ENCODE data around the gene CFAP251. TPM values are rescaled to one million over a fixed set of nuclear protein-coding genes. Genes with fewer than 3 reads are reported as not detected.

CFAP251 gene
- total RNA-seq, 2 donors from 2014 or later = 0.80 to 1.7 TPM

DNA sequence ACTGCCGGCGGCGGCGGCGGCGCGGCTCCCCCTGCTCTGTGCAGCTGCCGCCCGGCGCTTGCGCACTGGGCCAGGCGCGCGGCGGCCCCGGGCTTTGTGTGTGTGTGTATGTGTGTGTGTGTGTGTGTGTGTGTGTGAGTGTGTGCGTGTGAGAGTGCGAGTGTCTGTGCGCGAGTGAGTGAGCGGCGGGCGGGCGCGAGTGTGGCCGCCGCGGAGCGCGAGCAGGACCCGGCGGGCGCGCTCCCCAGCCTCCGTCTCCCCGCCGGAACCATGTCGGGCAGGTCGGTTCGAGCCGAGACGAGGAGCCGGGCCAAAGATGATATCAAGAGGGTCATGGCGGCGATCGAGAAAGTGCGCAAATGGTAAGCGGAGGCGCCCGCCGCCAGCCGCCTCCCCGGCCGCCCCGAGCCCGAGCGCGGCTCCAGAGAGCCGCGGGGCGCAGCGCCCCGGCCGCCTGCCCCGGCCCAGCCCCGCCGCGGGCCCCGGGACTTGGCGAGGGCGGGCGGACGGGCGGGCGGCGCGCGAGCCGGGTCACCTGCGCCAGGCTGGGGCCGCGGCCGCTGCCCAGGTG, 103.5 kb downstream of the CFAP251 start, which contains the start of gene BCL7A:
Gene BCL7A (plus strand): TSS at position 63 of the 571 bp plus-strand sequence. CDS start 208 bp downstream, at position 271.
- H3K9me3 Mint-ChIP-seq = no peaks in the 10 kb centered on the region
- DNase-seq (ENCODE audit: low spot score in 2 of 2) (peak in 1 of 2 donors; percentile 64), ATAC-seq (peak; percentile 68 to 83)
- peaks cover 0 to 5% of the 10 kb centered on the region in 2 donors for H3K36me3 Mint-ChIP-seq
- peak within 1 kb of the TSS; percentile 66 to 90 for H3K27ac Mint-ChIP-seq

DNA sequence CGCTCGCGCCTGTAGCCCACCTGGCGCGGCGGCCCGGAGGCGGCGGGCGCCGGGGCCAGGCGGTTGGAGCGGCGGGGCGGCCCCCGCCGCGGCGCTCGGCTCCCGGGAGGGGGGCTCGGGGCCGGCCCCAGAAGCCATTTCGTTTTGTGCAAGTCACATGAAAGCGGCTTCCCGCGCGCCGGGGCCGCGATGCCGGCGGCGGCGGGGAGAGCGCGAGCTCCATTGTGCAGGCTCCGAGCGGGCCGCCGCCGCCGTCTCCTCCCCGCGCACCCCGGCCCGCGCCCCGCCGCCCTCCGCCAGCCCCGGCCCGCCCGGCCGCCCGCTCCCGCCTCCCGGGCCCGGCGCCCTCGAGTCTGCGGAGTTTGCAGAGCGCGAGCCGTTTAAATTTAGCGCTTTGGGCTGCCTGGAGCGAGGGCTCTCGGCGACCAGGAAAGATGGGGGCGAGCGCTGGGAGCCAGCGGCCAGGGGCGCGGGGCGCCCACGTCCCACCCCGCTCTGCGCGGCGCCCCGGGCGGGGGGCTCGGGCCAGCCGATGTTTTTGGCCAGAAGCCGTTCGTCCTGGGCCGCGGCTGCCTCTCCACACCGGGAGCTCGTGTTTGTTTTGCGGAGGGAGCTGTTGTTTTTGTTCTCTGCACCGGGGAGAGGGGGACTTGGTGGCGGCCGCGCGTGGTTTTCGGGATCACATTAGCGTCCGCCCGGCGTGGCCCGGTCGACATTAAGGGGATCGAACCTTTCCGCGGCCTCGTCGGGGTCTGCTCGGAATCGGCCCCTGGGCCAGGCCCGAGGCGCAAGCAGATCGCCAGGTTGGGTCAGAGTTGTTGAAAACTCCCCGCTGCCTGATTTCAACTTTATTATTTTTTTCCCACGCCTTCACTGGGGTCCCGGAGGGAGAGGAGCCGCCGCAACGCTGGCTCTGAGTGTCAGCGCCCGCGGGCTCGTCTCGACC, 104.3 kb downstream of the CFAP251 start:
- H3K36me3 Mint-ChIP-seq = peaks cover 0 to 5% of the 10 kb centered on the region in 2 donors
- ATAC-seq (peak; percentile 33 to 48), DNase-seq (ENCODE audit: low spot score in 2 of 2) (peak in 1 of 2 donors; percentile 48)
- peak overlapping the region; percentile 51 to 81 for H3K27ac Mint-ChIP-seq
- H3K9me3 Mint-ChIP-seq = no peaks in the 10 kb centered on the region

DNA sequence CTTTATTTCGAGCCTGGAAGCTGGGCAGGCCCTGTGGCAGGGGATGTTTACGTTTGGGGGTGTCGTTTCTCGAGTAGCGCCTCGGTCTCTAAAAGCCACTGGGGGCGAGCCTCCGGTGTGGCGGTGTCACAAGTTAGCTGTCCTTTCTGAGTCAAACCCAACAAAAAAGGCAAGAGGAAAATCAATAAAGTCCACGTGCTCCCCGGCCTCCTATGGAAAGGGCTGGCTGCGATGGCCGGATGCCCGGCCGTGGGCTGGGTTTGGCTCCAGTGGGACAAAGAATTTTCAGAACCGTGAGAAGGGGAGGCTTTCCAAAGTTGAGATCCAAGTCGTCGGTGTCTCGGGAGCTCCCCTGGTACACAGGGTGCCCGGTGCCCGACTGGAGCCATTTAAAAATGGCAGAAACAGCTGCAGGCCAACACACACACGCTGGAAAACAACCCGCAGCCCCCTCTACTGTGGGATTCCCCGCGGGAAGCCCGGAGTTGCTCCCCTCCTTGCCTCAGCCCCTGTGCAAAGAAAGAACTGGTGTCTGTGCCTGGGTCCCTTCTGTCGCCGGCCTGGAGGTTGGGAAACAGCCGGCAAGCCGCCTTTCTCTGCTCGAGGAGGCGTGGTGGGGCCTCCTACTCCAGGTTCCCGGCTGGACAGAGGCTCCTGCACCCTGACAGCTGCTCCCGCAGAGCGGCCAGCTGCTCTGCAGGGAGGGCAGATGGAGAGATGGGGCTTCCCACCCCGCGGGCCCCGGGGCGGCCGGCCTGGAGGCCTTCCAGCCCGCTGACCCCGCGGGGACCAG, 105.1 kb downstream of the CFAP251 start:
- peak overlapping the region; percentile 51 to 81 for H3K27ac Mint-ChIP-seq
- peak; percentile 9 to 66 for ATAC-seq
- peak in 1 of 2 donors; percentile 25 for DNase-seq (ENCODE audit: low spot score in 2 of 2)
- H3K9me3 Mint-ChIP-seq = no peaks in the 10 kb centered on the region
- peaks cover 0 to 5% of the 10 kb centered on the region in 2 donors for H3K36me3 Mint-ChIP-seq

DNA sequence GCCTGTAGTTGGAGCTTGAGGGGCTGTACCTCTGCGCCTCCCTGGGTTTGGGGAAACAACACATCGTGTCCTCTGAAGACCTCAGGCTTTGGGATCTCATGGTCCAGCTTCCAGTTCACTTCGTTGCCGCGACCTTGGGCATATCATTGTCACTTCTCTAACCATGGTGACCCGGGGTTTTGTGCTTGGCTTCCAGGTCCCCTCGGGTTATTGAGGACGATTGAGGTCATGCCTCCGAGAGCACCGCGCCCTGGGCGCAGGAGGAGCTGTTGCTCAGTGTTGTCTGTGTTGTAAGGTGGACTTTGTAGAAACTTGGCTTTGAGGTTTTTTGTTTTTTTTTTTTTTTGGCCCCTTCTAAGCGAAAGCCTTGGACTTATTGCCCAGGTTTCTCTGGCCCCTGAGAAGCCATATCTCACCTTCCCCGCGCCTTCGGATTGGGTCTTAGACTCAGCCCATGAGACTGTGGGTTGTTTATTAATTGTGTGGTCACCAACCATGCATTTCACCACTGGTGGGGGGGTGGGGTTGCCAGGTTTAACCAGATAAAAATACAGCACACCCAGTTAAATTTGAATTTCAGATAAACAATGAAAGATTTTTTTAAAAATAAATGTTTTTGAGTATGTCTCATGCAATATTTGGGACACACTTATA, 105.9 kb downstream of the CFAP251 start:
- H3K36me3 Mint-ChIP-seq = peaks cover 0 to 5% of the 10 kb centered on the region in 2 donors
- ATAC-seq (no peak), DNase-seq (ENCODE audit: low spot score in 2 of 2) (no peak)
- H3K9me3 Mint-ChIP-seq = no peaks in the 10 kb centered on the region
- H3K27ac Mint-ChIP-seq = no peak overlapping the region

DNA sequence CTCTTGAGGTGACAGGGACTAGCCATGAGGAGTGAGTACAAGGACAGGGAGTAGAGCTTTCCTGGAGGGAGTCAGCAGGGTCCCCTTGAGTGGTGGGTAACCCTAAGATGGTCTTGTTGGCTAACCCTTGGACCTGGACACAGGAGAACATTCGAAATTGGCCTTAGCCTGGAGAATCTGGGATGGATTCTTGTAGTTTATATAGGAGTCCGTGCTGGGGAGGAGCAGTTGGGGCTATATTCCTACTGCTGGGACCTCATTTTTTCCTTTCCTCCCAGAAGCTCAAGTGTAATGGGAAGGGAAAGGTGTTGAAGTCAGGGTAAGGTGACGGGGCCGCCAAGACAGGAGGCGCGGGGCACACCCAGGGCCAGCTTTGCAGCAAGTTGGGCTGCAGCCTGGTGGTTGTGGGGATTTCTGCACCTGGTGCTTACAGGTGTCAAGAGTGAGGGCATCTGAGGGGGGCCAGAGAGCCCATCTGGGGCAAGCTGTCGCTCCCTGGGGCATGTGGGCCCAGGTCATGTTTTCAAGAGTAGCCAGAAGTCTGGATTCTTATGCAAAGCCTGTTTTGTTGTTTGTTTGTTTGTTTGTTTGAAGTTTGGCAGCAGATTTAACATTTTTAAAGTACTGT, 108.4 kb downstream of the CFAP251 start:
- no peak for DNase-seq (ENCODE audit: low spot score in 2 of 2)
- Mint-ChIP-seq H3K36me3 (peaks cover 0 to 5% of the 10 kb centered on the region in 2 donors), H3K27ac (no peak overlapping the region), H3K9me3 (no peaks in the 10 kb centered on the region)
- ATAC-seq = no peak

DNA sequence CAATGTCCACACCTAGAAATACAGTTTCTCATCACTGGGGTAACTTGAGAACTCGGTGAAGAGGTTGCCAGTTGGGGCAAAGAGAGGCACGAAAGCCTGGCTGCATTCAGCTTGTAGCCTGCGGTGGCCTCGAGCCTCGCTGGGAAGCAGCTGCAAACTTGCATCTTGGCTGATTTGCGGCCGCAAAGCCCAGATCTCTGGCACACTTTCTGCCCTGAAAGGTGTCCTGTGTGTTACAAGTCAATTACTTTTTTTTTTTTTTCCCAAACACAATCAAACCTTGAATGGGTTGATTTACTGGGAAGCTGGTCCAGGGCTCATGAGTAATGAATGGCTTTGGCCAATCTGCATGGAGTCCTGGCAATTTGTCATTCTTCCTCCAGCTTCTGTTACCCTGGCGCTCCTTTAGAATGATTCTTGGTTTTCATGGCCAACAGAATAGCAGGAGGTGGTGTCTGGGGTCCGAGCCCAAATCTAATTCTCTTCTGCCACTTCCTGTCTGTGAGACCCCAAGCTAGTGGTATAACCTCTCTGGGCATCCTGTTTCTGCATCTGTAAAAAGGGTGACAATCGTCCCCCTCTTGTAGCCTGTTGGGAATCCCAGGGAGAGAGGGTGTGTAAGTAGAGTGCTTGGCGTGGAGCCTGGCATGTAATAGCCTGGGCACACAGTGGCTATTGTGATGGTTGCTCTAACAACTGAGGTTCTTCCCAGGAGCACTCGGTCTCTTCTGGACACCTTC, 109.9 kb downstream of the CFAP251 start:
- H3K9me3 Mint-ChIP-seq = no peaks in the 10 kb centered on the region
- peaks cover 0 to under 1% of the 10 kb centered on the region in 2 donors for H3K36me3 Mint-ChIP-seq
- H3K27ac Mint-ChIP-seq = no peak overlapping the region
- no peak for DNase-seq (ENCODE audit: low spot score in 2 of 2)
- no peak for ATAC-seq

DNA sequence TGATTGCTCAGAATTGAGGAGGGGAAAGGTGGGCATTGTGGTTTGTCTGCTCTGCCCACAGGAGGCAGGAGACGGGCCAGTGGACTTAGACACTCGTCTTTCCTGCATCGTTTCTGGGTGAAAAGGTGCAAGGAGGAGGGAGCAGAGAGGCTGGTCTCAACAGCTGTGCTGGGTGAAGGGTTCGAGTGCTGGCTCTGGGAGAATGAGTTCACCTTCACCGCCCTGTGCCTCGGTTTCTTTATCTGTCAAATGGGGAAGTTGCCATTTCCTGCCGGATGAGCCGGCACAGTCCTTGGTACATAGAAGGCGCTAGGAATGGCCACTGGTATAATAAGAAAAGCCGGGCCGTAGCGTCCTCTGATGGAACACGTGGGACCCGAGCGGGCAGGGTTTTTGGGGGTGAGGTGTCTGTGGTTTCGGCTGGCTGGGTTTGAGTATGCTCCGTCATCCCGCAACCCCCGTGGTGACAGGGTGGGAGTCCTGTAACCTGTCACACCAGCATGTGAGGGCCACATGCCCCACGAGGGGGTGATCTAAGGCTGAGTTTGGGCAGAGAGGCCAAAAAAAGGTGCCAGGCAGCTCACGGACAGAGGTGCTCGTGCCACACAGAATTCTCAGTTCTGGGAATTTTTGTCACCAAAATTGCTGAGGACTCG, 110.6 kb downstream of the CFAP251 start:
- DNase-seq (ENCODE audit: low spot score in 2 of 2) (no peak), ATAC-seq (peak; percentile 49 to 50)
- Mint-ChIP-seq H3K27ac (no peak overlapping the region), H3K9me3 (no peaks in the 10 kb centered on the region), H3K36me3 (no peaks in the 10 kb centered on the region)

DNA sequence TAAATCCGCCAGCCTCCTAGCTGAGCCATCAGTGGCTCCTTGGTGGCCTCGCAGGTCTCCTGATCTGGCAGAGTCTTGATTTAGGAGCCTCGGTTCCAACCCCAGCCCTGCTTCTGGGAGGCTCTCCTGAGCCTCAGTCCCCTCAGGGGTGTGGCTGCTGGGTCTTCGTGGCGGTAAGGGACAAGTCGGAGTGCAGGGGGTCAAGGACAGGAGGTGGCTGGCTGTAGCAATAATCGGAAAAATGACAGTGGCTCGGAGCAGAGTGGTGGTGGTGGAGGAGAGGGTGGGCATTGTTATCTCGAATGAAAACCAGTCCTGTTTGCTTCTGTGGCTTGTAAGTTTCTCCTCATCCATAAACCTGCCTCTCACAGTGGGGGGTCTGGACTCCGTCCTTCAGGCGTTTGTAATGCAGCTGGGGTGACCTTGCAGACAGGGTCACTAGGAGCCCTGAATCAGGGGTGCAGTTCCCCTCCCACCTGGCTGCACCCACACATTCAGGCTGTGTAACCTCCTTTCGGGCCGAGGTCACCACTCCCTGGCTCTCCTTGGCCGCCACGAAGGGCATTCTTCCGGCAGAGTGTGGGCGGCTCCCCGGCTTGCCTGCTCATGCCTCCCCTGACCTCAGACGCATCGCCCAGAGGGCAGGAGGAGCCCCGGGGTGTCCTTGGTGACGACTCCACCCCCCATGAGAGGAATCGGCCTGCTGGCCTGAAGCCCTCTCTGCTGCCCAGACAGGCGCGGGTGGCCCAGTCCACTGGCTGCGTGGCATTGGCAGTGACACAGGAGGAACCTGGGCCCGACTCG, 111.4 kb downstream of the CFAP251 start:
- no peak for ATAC-seq
- H3K9me3 Mint-ChIP-seq = no peaks in the 10 kb centered on the region
- no peak for DNase-seq (ENCODE audit: low spot score in 2 of 2)
- no peak overlapping the region for H3K27ac Mint-ChIP-seq
- H3K36me3 Mint-ChIP-seq = no peaks in the 10 kb centered on the region

DNA sequence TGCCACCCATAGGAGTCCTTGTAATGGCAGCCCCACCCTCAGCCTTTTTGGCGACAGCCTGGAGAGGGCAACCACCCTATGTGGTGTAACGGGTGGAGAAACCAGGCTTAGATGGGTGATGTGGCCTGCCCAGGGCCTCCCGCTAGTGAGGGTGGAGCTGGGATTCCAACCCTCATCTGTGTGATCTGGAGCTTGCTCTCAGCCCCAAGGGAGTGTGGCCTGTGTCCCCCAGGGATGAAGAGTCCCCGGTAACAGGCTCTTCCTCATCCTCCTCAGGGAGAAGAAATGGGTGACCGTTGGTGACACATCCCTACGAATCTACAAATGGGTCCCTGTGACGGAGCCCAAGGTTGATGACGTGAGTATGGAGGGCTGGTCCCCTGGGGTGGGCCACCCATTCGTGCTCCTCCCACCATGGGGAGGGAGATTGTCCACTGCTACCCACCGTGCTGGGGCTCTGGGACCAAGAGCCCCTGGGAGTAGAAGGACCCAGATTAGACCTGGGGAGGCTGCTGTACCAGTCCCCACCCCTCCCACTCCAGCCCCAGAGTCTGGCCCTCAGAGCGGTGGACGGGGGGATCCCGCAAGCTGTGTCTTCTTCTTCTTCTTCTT, 112.1 kb downstream of the CFAP251 start:
- DNase-seq (ENCODE audit: low spot score in 2 of 2) = no peak
- Mint-ChIP-seq H3K36me3 (no peaks in the 10 kb centered on the region), H3K27ac (peak overlapping the region; percentile 72 to 77), H3K9me3 (no peaks in the 10 kb centered on the region)
- no peak for ATAC-seq

DNA sequence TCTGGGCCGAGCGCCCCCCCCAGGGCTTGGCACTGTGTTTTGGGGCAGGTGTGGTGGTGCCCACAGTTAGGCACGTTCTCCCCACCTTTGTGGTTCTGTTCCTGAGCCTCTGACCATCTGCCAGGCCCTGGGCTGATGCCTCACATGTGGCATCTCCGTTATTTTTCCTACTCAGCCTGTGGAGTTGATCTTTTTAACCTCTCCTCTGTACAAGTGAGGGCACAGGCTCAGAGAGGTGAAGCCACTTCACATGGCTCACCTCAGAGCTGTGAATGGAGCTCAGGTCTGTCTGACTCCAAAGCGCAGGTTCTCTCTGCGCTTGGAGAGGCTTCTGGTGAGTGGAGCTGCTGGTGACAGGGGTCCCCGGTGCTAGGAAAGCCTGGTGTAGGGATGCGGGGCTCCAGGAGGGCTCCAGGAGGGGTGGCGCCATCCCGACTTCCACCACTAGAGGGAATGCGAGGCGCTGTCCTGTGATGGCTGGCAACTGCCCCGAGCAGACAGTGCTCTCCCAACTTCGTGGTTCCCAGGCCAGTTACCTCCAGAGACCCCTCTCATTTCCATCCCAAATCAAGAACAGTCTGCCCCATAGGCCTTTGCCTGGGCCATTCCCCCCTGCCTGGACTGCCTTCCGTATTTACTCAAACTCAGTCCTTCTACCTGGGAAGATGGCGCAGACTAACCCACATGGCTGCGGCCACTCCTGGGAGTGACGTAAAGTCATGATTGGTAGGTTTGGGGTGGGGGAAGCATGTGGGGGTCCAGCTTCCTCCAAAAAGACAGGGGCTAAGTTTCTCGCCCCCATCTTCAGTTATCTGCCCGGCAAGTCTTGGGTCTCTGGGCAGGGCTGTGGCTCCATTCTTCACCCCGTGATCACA, 113.2 kb downstream of the CFAP251 start:
- Mint-ChIP-seq H3K36me3 (no peaks in the 10 kb centered on the region), H3K27ac (peak overlapping the region in 1 of 2 donors; percentile 77), H3K9me3 (no peaks in the 10 kb centered on the region)
- DNase-seq (ENCODE audit: low spot score in 2 of 2) (peak in 1 of 2 donors; percentile 74), ATAC-seq (peak; percentile 75 to 81)

DNA sequence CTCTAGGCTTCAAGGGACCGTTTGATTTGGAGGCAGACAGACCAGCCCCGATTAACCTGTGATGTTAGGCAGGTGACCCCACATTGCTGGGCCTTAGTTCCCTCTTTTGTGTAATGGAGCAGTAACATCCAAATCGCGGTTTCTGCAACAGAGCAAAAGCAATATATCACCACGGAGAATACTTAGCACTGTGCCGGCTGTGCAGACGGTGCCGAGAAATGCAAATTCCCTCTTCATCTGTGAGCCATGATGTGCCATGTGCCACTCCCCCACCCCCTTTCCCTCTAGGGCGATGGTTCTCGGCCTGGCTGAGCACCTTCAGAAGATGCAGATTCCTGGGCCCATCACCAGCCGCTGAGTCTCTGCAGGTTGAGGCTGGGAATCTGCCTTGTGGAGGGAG, 114.2 kb downstream of the CFAP251 start:
- Mint-ChIP-seq H3K27ac (no peak overlapping the region), H3K9me3 (no peaks in the 10 kb centered on the region), H3K36me3 (no peaks in the 10 kb centered on the region)
- DNase-seq (ENCODE audit: low spot score in 2 of 2) (no peak), ATAC-seq (no peak)

DNA sequence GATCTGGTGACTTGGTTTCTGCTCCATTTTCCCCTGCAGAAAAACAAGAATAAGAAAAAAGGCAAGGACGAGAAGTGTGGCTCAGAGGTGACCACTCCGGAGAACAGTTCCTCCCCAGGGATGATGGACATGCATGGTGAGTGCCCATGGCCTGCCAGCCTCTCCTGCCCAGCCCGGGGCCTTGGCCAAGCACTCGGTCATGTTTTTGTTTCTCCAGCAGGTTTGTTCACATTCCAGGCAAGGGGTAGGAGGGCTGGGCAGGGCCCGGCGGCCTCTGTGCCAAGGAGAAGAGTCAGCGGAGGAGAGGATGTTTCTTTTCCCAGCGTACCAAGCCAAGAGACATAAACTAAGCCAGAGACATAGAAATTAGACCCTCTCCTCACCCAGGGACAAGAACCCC, 116.9 kb downstream of the CFAP251 start:
- DNase-seq (ENCODE audit: low spot score in 2 of 2) (no peak), ATAC-seq (no peak)
- H3K27ac Mint-ChIP-seq = no peak overlapping the region
- no peaks in the 10 kb centered on the region for H3K9me3 Mint-ChIP-seq
- no peaks in the 10 kb centered on the region for H3K36me3 Mint-ChIP-seq

DNA sequence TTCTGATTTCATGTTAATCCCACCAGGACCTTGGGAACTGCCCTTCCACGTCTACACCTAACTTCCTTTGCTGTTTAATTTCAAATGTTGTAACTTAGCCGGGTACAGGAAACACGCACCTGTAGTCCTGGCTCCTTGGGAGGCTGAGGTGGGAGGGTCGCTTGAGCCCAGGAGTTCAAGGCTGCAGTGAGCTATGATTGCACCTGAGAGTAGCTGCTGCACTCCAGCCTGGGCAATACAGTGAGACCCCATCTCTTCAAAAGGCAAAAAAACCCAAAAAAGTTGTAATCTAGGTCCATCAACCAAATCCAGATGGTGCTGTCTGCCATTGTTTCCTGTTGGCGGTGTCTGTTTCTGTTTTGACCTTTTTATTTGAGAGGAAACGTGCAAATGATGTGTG, 117.8 kb downstream of the CFAP251 start:
- no peak overlapping the region for H3K27ac Mint-ChIP-seq
- ATAC-seq (no peak), DNase-seq (ENCODE audit: low spot score in 2 of 2) (no peak)
- H3K9me3 Mint-ChIP-seq = no peaks in the 10 kb centered on the region
- H3K36me3 Mint-ChIP-seq = no peaks in the 10 kb centered on the region
